GM18858 (cell line): ENCODE measurements around the gene DNM3.

Experiments used
- ATAC-seq: cut with Tn5 transposase; IDR thresholded peaks from one replicate; pipeline ENCODE4 v1.9.1; 2021; ENCODE audit not compliant: unreplicated experiment

Gene DNM3

GRCh38 chr1:171966426-171967220 is 125.3 kb downstream of the DNM3 start:
- ATAC-seq: no peak

- ATAC-seq: no peak
Measured at GRCh38 chr1:171969226-171969625, 127.9 kb downstream of the DNM3 start.

- no peak for ATAC-seq
Measured at GRCh38 chr1:171969813-171970212, 128.5 kb downstream of the DNM3 start.

GRCh38 chr1:171972846-171973245 is 131.5 kb downstream of the DNM3 start:
- no peak for ATAC-seq

- no peak for ATAC-seq
Measured at GRCh38 chr1:171973421-171973820, 132.1 kb downstream of the DNM3 start.

GRCh38 chr1:171981303-171981702 is 140.0 kb downstream of the DNM3 start:
- ATAC-seq: no peak

GRCh38 chr1:171983584-171983983 is 142.3 kb downstream of the DNM3 start:
- no peak for ATAC-seq

- no peak for ATAC-seq
Measured at GRCh38 chr1:171984262-171984661, 143.0 kb downstream of the DNM3 start.

GRCh38 chr1:171984850-171985485 is 143.7 kb downstream of the DNM3 start:
- ATAC-seq: peak; percentile 46

GRCh38 chr1:171985639-171986038 is 144.3 kb downstream of the DNM3 start:
- ATAC-seq: no peak

- ATAC-seq: no peak
Measured at GRCh38 chr1:171988243-171988885, 147.1 kb downstream of the DNM3 start.

GRCh38 chr1:171990371-171990770 is 149.1 kb downstream of the DNM3 start:
- no peak for ATAC-seq

GRCh38 chr1:171994293-171994692 is 153.0 kb downstream of the DNM3 start:
- ATAC-seq: no peak

GRCh38 chr1:171995573-171995972 is 154.3 kb downstream of the DNM3 start:
- ATAC-seq: no peak

GRCh38 chr1:171997936-171998335 is 156.6 kb downstream of the DNM3 start:
- ATAC-seq: no peak

GRCh38 chr1:171998711-171999110 is 157.4 kb downstream of the DNM3 start:
- ATAC-seq: no peak

- ATAC-seq: no peak
Measured at GRCh38 chr1:171999756-172000155, 158.5 kb downstream of the DNM3 start.

- ATAC-seq: no peak
Measured at GRCh38 chr1:172001288-172001687, 160.0 kb downstream of the DNM3 start.

GRCh38 chr1:172002725-172003345 is 161.5 kb downstream of the DNM3 start:
- ATAC-seq: no peak

GRCh38 chr1:172003766-172004530 is 162.7 kb downstream of the DNM3 start:
- no peak for ATAC-seq

- no peak for ATAC-seq
Measured at GRCh38 chr1:172004671-172005070, 163.4 kb downstream of the DNM3 start.
